Stimulated activated CD8-positive, alpha-beta memory T cell treated with anti-CD3 and anti-CD28 coated beads, Interleukin-2, amount 100 ng/mL, for 48 hours (primary cell): ENCODE data around the gene PTAFR.

Source experiments
- DNase-seq, 2 donors: peaks; one replicate each; pipeline ENCODE4 v3.0.0-alpha.2; 2020; ENCODE audit warnings: low read depth in 2 of 2

The PTAFR gene

DNA sequence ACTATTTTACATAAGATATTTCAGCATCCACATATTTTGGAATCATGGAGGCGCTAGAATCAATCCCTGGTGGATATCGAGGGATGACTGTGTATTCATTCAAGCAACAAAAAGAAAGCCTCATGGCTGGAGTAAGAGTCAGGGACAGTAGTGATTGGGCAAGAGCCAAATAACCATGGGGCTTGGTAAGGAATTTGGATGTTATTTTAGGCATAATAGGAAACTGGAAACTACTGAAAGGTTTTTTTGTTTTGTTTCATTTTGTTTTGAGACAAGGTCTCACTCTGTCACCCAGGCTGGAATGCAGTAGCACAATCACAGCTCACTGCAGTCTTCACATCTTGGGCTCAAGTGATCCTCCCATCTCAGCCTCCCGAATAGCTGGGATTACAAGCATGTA lies 54.3 kb downstream of the PTAFR start:
- no peak for DNase-seq

- DNase-seq: no peak
These were observed 56.9 kb downstream of the PTAFR start for GRCh38 chr1:28119556-28119955.

DNA sequence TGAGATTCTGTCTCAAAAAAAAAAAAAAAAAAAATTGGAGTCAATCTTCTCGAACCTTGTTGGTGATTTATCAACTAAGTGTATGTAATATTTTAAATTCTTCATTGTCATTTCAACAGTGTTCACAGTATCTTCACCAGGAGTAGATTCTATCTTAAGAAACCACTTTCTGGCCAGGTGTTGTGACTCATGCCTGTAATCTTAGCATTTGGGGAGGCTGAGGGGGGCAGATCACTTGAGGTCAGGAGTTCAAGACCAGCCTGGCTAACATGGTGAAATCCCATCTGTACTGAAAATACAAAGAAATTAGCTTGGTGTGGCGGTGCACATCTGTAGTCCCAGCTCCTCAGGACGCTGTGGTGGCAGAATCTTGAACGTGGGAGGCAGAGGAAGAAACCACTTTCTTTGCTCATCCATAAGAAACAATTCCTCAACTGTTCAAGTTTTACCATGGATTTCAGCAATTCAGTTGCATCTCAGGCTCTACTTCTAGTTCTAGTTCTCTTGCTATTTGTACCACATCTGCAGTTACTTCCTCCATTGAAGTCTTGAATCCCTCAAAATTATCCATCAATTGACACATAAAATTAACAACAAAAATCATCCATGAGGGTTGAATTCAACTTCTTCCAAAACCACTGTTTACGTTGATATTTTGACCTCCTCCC lies 57.7 kb downstream of the PTAFR start:
- no peak for DNase-seq

DNA sequence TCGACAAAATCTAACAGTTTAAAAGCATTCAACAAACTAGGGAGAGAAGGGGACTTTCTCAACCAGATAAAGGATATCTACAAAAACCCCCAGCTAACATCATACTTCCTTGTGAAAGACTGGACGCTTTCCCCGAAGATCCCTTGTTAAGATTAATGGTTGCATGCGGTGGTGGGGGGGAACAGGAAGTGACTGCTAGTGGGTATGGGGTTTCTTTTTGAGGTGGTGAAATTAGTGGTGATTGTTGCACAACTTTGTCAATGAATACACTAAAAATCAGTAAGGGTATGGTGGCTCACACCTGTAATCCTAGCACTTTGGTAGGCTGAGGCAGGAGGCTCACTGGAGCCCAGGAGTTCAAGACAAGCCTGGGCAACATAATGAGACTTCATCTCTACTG lies 61.2 kb downstream of the PTAFR start:
- DNase-seq: peak; percentile 11 to 18

- no peak for DNase-seq
These were observed 61.6 kb downstream of the PTAFR start for GRCh38 chr1:28114844-28115243.

DNA sequence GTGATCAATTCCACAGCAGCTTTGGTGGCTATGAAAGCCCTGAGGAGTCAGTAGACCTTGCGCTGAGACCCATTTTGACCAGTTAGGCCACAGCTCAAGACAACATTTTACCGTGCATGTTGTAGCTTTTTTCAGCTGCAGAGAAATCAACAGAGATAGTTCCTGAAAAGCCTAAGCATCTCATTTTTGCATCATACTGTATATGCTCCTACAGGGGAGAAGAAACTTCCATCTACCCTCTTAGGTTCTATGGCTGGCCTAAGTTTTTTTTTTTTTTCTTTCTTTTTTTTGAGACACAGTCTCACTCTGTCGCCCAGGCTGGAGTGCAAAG lies 63.3 kb downstream of the PTAFR start:
- DNase-seq: no peak

DNA sequence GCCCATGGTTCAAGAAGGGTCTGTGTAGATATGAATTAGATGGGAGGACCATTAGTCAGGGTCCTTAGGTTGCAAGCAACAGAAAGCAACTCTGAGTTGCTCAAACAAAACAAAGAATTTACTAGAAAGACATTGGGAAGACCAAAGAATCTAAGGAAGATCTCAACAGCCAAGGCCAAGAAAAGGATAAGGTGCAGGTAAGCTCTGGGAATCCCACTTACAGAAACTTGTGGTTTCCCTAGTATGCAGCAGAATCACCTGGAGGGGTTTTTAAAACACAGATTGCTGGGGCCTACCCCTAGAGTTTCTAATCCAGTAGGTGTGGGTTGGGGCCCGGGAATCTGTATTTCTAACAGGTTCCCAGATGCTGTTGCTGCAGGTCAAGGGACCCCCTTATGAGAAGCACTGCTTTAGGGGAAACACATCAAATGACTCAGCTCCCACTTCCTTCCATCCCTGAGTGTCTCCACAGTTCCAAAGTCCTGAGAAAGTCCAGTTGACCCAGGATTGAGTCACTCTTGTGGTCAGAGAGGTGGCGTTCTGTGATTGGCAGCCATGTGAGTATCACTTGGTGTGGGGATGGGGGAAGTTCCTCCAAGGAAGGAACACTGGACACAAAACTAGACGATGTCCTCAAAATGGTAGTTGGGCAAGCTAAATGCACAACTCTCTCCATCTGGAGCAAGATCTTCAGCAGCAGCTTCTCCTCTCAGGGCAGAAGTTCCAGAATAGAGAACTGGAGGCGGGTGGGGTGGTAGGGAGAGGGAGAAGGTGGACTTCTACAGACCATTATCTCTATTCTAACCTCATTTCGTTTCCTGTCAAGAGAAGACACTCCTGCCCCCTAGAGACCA lies 63.9 kb downstream of the PTAFR start:
- no peak for DNase-seq

- DNase-seq: no peak
These were observed 65.3 kb downstream of the PTAFR start for GRCh38 chr1:28111157-28111556.

DNA sequence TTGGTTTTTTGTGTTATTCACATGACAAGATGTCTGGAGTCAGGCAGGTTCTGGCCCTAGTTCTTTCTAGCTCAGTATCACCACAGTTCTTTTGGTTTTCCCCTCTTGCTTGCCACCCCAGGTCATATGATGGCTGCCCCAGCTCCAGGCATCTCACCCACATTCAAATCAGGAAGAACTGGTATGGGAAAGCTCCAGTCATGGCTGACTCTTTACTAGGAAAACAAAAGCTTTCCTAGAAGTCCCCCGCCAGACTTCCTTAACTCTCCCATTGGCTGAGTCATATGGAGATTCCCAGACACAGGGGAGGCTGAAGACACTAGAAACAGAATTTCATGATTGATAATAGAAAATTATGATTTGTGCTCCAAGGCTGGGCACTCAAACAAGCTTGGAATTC lies 65.9 kb downstream of the PTAFR start:
- DNase-seq: no peak

DNA sequence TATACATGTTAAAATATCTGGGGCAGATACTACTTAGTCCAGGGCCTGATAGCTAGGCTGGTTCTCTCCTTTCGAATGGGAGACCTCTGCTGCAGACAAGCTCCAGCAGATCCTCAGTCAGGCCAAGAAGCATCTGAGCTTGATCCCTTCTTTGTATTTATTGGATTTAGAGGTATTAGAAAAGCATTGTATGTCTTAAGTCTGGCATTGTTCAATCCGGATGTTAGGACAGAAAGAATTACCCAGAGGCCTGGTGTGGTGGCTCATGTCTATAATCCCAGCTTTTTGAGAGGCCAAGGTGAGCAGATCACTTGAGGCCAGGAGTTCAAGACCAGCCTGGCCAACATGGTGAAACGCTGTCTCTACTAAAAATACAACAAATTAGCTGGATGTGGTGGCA lies 66.9 kb downstream of the PTAFR start:
- no peak for DNase-seq

- no peak for DNase-seq
These were observed 68.5 kb downstream of the PTAFR start for GRCh38 chr1:28108001-28108400.

GRCh38 chr1:28104866-28105467 lies 71.5 kb downstream of the PTAFR start:
- no peak for DNase-seq

- no peak for DNase-seq
These were observed 74.3 kb downstream of the PTAFR start for GRCh38 chr1:28102189-28102588.

DNA sequence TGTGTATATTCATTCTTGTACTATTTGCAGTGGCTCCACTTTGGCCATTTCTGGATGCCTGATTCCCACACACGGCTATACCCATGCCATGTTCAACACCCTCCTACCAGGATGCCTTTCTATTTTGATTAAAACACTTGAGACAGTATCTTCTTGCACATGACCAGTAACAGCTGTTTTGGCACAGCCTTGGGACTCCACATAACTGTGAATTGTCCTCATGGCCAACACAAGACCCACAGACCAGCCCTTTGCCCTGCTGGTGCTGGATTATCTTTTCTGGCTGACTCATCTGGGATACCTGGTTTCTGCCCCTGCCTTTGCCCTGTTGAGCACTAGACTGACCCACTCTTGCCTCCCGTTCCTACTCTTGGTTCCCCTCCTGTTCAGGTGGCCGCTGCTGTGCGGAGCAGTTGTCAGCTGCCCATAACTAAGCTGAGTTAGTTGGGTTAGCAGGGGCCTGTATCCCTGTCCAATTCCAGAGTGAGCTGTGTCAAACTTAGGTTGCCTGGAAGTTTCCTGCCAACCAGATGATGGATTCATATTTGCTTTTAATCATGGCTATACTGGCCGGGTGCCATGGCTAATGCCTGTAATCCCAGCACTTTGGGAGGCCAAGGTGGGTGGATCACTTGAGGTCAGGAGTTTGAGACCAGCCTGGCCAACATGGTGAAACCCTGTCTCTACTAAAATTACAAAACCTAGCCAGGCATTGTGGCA lies 77.3 kb downstream of the PTAFR start:
- DNase-seq: no peak
